WERI-Rb-1 (cell line): Measurements from ENCODE around the gene CLP1.

ENCODE experiments used
- DNase-seq: peaks from one replicate; pipeline ENCODE4 v3.0.0-alpha.2; 2020
- H3K27ac ChIP-seq: fragments of 250-450 bp; sonication (Bioruptor Pico); 2 replicates; pipeline ENCODE4 v1.5.1; 2020; ENCODE audit warnings: mild to moderate bottlenecking, moderate library complexity
- H3K27me3 ChIP-seq: fragments of 250-450 bp; sonication (Bioruptor Pico); 2 replicates; pipeline ENCODE4 v1.5.1; 2021; ENCODE audit warnings: mild to moderate bottlenecking, low read depth, moderate library complexity; ENCODE audit not compliant: insufficient read depth, severe bottlenecking
- H3K36me3 ChIP-seq: fragments of 250-450 bp; sonication (Bioruptor Pico); 2 replicates; pipeline ENCODE4 v1.5.1; 2020; ENCODE audit warnings: mild to moderate bottlenecking, moderate library complexity
- H3K4me3 ChIP-seq: 2 replicates; pipeline ENCODE4 v1.5.1; 2011; ENCODE audit warnings: low read depth, mild to moderate bottlenecking, control low read depth, low read length
- H3K9me3 ChIP-seq: fragments of 250-450 bp; sonication (Bioruptor Pico); 2 replicates; pipeline ENCODE4 v1.5.1; 2021; ENCODE audit warnings: mild to moderate bottlenecking, moderate library complexity; ENCODE audit not compliant: severe bottlenecking
- TF ChIP-seq, protein P1 (sequence below): IDR thresholded peaks from 2 replicates; pipeline ENCODE4 v1.5.1; 2011; ENCODE audit warnings: low read depth, mild to moderate bottlenecking, control low read depth, inconsistent platforms, low read length

The CLP1 gene

DNA sequence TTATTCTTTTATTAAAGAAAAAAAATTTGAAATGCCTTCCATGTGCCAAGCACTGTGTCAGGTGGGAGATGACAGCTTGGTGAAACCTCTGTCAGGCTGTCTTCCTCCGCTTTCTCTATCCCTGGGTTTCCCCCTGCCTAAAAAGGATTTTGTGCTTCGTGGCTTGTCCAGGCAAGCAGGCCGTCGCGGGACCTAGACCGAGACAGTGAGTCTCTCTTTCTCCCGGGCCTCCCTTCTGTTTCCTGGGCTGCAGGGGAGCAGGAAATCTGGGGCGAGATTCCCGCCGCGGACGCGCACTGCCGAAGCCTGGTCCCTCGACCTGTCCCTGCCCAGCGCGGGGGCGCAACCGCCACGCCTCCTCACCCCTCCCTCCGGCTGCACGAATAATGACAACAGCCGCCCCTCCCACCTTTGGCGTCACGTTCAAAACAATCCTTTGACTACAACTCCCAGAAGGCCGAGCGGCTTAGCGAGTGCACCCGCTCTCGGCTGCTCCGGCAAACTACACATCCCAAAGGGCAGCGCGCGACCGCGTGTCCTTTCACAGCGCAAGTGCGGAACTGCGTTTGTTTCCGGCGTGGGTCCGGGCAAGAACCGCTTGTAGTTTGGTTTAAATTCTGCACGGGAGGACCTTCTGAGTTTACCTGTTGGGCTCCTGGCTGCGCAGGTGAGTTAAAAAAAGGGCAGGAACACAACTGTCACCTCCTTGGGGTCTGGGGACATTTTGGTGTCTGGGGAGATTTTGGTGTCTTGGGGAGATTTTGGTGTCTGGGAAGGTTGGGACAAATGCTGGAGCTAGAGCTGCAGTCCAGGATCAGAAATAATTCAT lies at the start of gene CLP1:
Gene CLP1 (plus strand): TSS at position 569 of the 829 bp plus-strand sequence. CDS start 1,715 bp downstream, outside the sequence.
- peak within 1 kb of the TSS; percentile 97 for H3K4me3 ChIP-seq
- peak; percentile 99 for DNase-seq
- no peaks in the 10 kb centered on the region for H3K9me3 ChIP-seq
- no peaks in the 10 kb centered on the region for H3K27me3 ChIP-seq
- peaks cover 27% of the 10 kb centered on the region for H3K36me3 ChIP-seq
- peak within 1 kb of the TSS; percentile 91 for H3K27ac ChIP-seq
- TF ChIP-seq, protein P1, sequence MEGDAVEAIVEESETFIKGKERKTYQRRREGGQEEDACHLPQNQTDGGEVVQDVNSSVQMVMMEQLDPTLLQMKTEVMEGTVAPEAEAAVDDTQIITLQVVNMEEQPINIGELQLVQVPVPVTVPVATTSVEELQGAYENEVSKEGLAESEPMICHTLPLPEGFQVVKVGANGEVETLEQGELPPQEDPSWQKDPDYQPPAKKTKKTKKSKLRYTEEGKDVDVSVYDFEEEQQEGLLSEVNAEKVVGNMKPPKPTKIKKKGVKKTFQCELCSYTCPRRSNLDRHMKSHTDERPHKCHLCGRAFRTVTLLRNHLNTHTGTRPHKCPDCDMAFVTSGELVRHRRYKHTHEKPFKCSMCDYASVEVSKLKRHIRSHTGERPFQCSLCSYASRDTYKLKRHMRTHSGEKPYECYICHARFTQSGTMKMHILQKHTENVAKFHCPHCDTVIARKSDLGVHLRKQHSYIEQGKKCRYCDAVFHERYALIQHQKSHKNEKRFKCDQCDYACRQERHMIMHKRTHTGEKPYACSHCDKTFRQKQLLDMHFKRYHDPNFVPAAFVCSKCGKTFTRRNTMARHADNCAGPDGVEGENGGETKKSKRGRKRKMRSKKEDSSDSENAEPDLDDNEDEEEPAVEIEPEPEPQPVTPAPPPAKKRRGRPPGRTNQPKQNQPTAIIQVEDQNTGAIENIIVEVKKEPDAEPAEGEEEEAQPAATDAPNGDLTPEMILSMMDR, result no peak

DNA sequence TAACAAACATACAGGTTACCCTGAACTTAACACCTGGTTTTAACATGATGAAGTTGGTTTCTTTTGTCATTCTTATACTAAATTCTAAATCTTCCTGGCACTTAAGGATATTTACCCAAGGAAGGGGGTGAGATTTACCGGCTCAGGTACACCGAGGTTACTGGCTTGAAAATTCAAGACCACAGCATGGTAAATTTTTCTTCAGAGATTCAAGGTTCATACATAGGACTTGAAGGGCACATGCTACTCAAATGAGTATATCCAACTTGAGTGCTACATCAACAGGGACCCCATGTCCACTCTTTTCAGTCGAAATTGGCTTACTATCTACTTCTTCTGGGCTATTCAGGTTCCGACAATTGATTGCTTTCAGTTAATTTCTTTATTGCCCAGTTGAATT lies 47.4 kb upstream of the CLP1 start:
- Histone ChIP-seq H3K27ac (no peak overlapping the region), H3K27me3 (peaks cover 96% of the 10 kb centered on the region), H3K4me3 (no peak overlapping the region), H3K9me3 (no peaks in the 10 kb centered on the region), H3K36me3 (no peaks in the 10 kb centered on the region)
- no peak for DNase-seq
- TF ChIP-seq, protein P1, result no peak

DNA sequence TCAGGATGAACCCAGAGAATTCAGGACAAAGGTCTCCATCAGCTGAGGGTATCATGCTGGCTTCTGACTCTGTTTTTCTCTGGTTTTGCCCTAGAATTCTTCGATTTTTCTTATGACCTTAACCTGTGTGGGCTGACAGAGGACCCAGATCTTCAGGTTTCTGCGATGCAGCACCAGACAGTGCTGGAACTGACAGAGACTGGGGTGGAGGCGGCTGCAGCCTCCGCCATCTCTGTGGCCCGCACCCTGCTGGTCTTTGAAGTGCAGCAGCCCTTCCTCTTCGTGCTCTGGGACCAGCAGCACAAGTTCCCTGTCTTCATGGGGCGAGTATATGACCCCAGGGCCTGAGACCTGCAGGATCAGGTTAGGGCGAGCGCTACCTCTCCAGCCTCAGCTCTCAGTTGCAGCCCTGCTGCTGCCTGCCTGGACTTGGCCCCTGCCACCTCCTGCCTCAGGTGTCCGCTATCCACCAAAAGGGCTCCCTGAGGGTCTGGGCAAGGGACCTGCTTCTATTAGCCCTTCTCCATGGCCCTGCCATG lies 43.3 kb upstream of the CLP1 start:
- Histone ChIP-seq H3K27me3 (peaks cover 86% of the 10 kb centered on the region), H3K36me3 (no peaks in the 10 kb centered on the region), H3K4me3 (no peak overlapping the region), H3K9me3 (peaks cover 5% of the 10 kb centered on the region), H3K27ac (no peak overlapping the region)
- TF ChIP-seq, protein P1, result no peak
- DNase-seq, result no peak

DNA sequence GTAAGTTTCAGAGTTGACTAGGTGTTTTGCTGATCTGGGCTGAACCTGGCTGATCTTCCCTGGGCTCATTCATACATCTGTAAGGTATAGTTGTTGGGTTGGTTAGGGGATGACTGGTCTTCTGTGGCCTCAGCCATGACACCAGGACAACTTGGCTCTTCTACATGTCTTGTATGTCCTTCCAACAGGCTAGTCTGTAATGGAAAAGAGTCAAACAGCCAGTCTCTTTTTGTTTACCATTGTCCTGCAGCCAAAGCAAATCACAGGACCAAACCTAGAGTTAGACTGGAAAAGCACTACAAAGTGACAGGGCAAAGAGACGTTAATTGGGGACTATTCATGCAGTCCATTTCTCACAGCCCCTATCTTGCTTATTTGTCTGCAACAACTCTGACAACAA lies 42.3 kb upstream of the CLP1 start:
- Histone ChIP-seq H3K9me3 (peaks cover 11% of the 10 kb centered on the region), H3K36me3 (no peaks in the 10 kb centered on the region), H3K27me3 (peaks cover 76% of the 10 kb centered on the region), H3K27ac (no peak overlapping the region), H3K4me3 (no peak overlapping the region)
- TF ChIP-seq, protein P1, result no peak
- DNase-seq, result no peak

DNA sequence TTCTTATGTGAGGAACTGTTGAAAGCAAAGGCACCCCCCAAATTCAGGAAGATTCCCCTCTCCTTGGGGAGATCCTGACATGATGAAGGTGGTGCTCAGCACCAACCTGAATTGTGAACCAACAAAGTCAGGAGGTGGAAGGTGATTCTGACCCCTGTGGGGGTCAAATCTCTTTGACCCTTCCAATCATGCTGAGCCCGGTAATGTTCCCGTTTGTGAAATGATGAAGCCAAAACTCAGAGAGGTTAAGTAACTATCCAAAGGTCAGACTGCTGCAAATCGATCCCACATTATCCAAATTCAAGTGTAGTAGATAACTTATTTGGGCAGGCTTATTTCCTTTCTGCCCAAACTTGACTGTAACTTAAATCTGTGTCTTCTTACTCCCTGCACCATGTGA lies 41.0 kb upstream of the CLP1 start:
- Histone ChIP-seq H3K4me3 (no peak overlapping the region), H3K27me3 (peaks cover 66% of the 10 kb centered on the region), H3K9me3 (peaks cover 11% of the 10 kb centered on the region), H3K36me3 (no peaks in the 10 kb centered on the region), H3K27ac (no peak overlapping the region)
- TF ChIP-seq, protein P1, result no peak
- DNase-seq, result no peak
